NK-92 treated with Interleukin-12 subunit alpha and Interleukin-12 subunit beta, amount 100 ng/mL, for 24 hours (cell line): ENCODE results near the gene SLC13A5.

ENCODE experiments used
- DNase-seq: peaks from one replicate; lab custom pipeline; 2025; lab: John Stamatoyannopoulos, UW

SLC13A5 gene

GRCh38 chr17:6638046-6638908, 74.9 kb downstream of the SLC13A5 start:
- no peak for DNase-seq

- no peak for DNase-seq
Measured at GRCh38 chr17:6637458-6637840, 75.7 kb downstream of the SLC13A5 start.

GRCh38 chr17:6636616-6637457, 76.3 kb downstream of the SLC13A5 start:
- DNase-seq, result no peak

GRCh38 chr17:6636105-6636504, 77.1 kb downstream of the SLC13A5 start:
- no peak for DNase-seq
